Activated naive CD8-positive, alpha-beta T cell treated with anti-CD3 and anti-CD28 coated beads, Interleukin-2, amount 50 U/mL, for 24 hours (primary cell): ENCODE results near the gene PBXIP1.
"Not testable (repeated sequence)": the region's sequence is repeated elsewhere in the genome, so short reads cannot be mapped to it uniquely, and the experiment has no call there.

Source experiments
- ATAC-seq: fragments of 150-1000 bp; cut with Tn5 transposase; one replicate; pipeline ENCODE4 v1.10.0; 2021
- DNase-seq: peaks from one replicate; pipeline ENCODE4 v3.0.0; 2021
- H3K27ac Mint-ChIP-seq: one replicate; pipeline ENCODE4 v1.8.0; 2021; ENCODE audit warnings: mild to moderate bottlenecking, mixed read lengths
- H3K27me3 Mint-ChIP-seq: one replicate; pipeline ENCODE4 v1.8.0; 2021; ENCODE audit warnings: mixed read lengths
- H3K36me3 Mint-ChIP-seq: one replicate; pipeline ENCODE4 v1.8.0; 2021; ENCODE audit warnings: low read depth, mixed read lengths
- H3K4me1 Mint-ChIP-seq: one replicate; pipeline ENCODE4 v1.8.0; 2021; ENCODE audit warnings: mixed read lengths
- H3K4me3 Mint-ChIP-seq: one replicate; pipeline ENCODE4 v1.8.0; 2021; ENCODE audit warnings: mild to moderate bottlenecking, moderate library complexity, mixed read lengths
- H3K9me3 Mint-ChIP-seq: one replicate; pipeline ENCODE4 v1.8.0; 2021; ENCODE audit warnings: mixed read lengths

Gene PBXIP1

DNA sequence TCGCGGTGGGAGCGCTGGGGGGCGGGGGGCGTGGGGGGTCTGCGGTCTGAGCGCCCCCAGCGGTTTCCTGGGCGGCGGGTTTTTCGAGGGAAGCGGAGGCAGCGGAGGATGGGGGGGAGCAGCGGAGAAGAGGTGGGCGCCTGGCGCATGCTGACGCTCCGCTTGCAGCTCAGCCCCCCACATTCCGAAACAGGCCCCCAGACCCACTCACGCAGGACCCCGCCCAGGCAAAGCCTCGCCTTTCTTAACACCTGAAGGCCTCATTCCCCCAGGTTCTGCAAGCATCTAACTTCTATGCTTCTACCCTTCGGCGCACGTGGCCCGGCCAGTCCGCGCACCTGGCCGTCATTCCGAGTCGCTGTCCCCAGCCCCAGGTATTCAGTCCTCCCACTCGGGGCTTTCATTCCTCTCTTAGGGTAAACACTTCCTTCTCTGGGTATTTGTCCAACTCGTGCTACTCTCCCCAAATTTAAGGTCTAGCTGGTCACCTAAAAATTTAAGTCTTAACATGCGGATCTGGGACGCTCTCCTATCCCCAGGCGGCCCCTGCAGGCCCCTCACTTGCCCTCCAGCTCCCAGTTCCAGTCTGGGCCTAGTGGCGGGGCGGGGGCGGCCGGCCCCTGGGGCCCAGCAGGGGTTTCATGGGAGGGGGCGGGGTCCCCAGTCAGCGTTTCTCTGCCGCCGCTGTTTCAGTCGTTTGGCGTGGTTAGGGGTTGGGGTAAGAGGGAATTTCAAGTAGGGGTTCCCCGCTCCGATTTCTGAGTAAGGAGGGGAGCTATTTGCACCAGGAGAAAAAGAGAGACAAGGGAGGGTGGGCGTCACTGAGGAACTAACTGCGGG is 43.9 kb upstream of the PBXIP1 start:
- no peaks in the 10 kb centered on the region for H3K27me3 Mint-ChIP-seq
- H3K27ac Mint-ChIP-seq: peak overlapping the region; percentile 94
- no peaks in the 10 kb centered on the region for H3K9me3 Mint-ChIP-seq
- peak overlapping the region; percentile 86 for H3K4me3 Mint-ChIP-seq
- peak; percentile 79 for DNase-seq
- peak; percentile 10 for ATAC-seq
- no peaks in the 10 kb centered on the region for H3K36me3 Mint-ChIP-seq
- peaks cover 46% of the 10 kb centered on the region for H3K4me1 Mint-ChIP-seq

DNA sequence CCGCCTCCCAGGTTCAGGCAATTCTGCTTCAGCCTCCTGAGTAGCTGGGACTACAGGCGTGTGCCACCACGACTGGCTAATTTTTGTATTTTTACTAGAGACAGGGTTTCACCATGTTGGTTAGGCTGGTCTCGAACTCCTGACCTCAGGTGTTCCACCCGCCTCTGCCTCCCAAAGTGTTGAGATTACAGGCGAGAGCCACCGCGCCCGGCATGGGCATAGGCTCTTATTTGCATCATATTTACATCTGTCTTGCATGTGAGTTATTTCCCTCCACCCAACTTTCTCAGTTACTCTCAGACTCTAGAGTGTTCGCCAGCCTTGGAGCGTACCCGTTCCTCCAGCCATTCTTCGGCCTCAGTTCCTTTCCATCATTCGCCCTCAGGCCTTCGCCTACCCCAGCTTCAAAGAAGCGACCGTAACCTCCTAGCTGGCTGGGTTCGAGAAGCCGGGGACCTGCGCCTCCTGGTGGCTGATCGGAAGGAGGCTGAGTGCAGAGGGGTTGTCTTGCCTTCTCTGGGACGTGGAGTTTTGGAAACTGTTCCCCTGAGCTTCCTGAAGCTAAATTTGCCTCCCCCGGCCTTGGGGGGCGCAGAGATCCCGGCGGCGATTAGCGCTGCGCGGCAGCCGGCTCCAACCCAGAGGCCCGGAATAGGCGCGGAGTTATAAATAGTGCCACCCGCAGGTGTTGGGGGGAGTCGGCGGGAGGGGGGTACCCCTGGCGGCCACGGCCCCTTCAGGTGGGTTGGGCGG is 43.1 kb upstream of the PBXIP1 start:
- ATAC-seq: peak; percentile 30

DNA sequence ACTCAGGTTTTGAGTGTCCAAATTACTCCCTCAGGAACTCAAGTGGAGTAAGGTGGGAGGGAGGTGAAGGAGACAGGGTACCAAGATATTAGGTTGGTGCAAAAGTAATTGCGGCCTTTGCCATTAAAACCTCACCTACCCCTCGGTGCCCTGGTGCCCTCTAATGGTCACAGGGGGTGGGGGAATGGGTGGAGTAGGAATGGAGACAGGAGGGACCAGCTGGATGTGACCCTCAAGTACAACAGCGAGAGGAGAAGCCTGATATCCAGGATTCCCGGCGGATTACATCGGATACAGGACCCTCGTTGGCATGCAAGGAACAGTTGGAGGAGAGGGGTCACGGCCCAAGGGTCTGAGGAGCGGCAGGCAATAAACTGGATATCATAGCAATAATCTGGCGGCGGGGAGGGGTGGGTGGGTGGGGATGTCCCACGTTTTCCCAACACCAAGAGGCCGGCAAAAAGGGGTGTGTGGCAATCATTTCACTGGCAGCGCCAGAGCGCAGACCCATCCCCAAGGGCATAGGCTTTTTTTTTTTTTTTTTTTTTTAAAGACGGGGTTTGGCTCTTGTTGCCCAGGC is 42.4 kb upstream of the PBXIP1 start:
- Mint-ChIP-seq H3K9me3 (no peaks in the 10 kb centered on the region), H3K36me3 (peaks cover 4% of the 10 kb centered on the region), H3K4me1 (peaks cover 37% of the 10 kb centered on the region), H3K27me3 (no peaks in the 10 kb centered on the region), H3K4me3 (peak overlapping the region; percentile 43), H3K27ac (no peak overlapping the region)
- DNase-seq: no peak
- ATAC-seq: no peak

More for the DNA sequence above, 43.1 kb upstream of the PBXIP1 start:
- H3K4me3 Mint-ChIP-seq: peak overlapping the region; percentile 68
- H3K9me3 Mint-ChIP-seq: no peaks in the 10 kb centered on the region
- H3K27me3 Mint-ChIP-seq: no peaks in the 10 kb centered on the region
- peak overlapping the region; percentile 79 for H3K27ac Mint-ChIP-seq
- peaks cover 42% of the 10 kb centered on the region for H3K4me1 Mint-ChIP-seq
- DNase-seq: peak; percentile 88
- H3K36me3 Mint-ChIP-seq: peaks cover under 1% of the 10 kb centered on the region

DNA sequence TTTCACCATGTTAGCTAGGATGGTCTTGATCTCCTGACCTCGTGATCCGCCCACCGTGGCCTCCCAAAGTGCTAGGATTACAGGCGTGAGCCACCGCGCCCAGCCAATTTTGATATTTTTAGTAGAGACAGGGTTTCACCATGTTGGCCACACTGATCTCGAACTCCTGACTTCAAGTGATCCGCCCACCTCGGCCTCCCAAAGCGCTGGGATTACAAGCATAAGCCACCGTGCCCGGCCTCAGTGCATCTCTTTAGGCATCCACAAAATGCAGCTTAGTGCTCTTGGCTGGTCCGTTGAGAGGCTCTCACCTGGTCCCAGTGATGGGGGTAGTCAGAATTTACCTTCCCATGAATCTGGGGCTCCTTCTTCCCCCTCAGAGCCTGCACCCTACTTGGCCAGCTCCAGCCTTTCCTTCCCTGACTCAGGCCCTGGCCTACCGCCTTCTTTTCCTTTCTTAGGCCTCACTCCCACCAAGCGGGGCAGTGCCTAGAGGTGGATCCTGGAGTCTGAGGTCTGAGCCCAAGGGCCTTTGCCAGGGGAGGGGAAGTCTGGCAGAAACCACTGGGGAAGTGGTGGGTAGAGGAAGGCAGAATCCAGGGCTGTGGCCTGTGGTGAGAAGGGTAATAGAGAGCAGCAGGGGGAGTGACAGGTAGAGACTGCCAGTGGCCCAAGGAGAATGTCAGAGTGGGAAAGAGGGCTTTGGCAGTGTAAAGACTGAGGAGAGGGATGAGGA is 41.2 kb upstream of the PBXIP1 start:
- peaks cover 34% of the 10 kb centered on the region for H3K4me1 Mint-ChIP-seq
- no peak overlapping the region for H3K27ac Mint-ChIP-seq
- ATAC-seq: no peak
- H3K9me3 Mint-ChIP-seq: no peaks in the 10 kb centered on the region
- H3K27me3 Mint-ChIP-seq: no peaks in the 10 kb centered on the region
- no peak for DNase-seq
- peaks cover 6% of the 10 kb centered on the region for H3K36me3 Mint-ChIP-seq
- no peak overlapping the region for H3K4me3 Mint-ChIP-seq

DNA sequence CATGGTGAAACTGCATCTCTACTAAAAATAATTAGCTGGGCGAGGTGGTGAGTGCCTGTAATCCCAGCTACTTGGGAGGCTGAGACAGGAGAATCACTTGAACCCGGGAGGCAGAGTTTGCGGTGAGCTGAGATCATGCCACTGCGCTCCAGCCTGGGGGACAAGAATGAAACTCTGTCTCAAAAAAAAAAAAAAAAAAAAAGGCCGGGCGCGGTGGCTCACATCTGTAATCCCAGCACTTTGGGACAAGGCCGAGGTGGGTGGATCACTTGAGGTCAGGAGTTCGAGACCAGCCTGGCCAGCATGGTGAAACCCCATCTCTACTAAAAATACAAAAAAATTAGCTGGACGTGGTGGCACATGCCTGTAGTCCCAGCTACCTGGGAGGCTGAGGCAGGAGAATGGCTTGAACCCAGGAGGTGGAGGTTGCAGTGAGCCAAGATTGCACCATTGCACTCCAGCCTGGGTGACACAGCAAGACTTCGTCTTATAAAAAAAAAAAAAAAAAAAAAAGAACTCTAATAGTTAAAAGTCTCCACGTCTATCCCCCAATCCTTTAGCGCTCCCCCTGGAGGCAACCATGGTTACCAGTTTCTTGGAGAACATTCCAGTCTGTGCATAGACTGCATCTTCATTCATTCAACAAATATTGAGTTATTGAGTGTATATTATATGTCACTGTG is 39.5 kb upstream of the PBXIP1 start:
- not testable (repeated sequence) for H3K27me3 Mint-ChIP-seq, H3K4me3 Mint-ChIP-seq, ATAC-seq, H3K36me3 Mint-ChIP-seq, H3K27ac Mint-ChIP-seq, H3K9me3 Mint-ChIP-seq
- DNase-seq: peak; percentile 38
- H3K4me1 Mint-ChIP-seq: peaks cover 32% of the 10 kb centered on the region

DNA sequence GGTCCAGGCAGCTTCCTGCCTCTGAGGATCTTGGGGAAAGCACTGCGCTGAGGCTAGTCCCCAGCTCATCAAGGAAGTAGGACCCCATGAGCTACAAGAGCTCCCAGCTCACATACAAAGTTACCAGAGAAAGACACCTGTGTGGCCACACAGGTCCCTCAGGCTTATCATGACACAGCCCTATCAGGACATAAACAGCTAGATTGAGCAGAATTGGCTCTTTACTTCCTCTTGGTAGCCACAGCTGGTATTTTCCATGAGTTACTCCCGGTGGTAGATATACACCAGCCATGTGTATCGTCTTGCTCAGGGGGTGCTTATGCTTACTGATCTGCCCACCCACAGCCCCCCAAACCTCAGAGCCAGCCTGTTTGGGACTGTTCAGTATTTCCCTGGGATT is 38.7 kb upstream of the PBXIP1 start:
- H3K4me3 Mint-ChIP-seq: no peak overlapping the region
- no peak for DNase-seq
- ATAC-seq: no peak
- H3K27me3 Mint-ChIP-seq: no peaks in the 10 kb centered on the region
- peaks cover 6% of the 10 kb centered on the region for H3K36me3 Mint-ChIP-seq
- peaks cover 25% of the 10 kb centered on the region for H3K4me1 Mint-ChIP-seq
- H3K9me3 Mint-ChIP-seq: no peaks in the 10 kb centered on the region
- H3K27ac Mint-ChIP-seq: no peak overlapping the region

DNA sequence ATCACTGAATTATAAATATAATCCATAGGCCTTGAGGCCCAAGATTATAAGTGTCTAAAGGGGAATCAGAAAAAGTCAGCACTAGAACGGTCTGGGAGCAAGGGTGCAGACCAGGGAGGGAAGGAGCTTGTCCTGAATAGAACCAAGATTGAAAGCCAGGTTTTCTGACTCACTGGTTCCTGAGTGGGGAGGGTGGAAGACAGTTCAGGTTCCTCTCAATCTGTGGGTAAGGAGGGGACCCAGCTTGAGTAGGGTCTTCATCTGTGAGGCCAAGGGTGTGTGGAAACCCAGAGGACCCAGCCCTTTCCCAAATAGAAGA is 38.3 kb upstream of the PBXIP1 start:
- no peak overlapping the region for H3K27ac Mint-ChIP-seq
- peaks cover 7% of the 10 kb centered on the region for H3K36me3 Mint-ChIP-seq
- no peaks in the 10 kb centered on the region for H3K9me3 Mint-ChIP-seq
- H3K4me3 Mint-ChIP-seq: no peak overlapping the region
- ATAC-seq: no peak
- no peak for DNase-seq
- H3K4me1 Mint-ChIP-seq: peaks cover 24% of the 10 kb centered on the region
- H3K27me3 Mint-ChIP-seq: no peaks in the 10 kb centered on the region

DNA sequence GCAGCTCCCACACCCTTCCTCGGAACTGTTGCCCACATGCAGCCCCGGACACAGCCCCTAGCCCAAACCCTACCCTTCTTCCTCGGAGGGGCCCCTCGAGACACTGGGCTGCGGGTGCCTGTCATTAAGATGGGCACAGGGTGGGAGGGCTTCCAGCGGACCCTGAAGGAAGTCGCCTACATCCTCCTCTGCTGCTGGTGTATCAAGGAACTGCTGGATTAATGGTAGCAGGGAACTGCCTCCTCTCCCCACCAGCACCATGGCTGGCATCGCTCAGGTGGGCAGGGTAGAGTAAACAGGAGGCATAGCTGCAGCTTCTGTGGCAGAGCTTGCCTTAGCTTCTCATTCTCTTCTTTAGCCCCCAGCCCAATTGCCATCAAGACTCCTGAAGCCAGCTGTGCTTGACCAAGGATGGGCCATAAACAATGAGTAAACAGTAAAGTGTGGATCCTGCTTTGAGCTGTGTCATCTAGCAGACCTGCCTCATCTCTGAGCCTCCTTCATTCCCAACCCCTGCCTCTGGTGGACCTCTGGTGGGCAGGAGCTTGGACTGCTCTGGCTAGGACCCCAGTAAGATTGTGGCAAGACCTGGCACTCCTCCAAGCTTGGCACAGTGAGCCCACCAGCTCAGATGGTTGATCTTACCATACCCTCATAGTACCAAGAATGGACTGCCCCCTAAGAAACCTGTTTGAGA is 37.8 kb upstream of the PBXIP1 start, which contains the start of gene LENEP:
Gene LENEP, plus strand, starts transcription at position 15 of the 697 bp plus-strand sequence. Its CDS starts 22 bp downstream, at position 37.
- H3K36me3 Mint-ChIP-seq: peaks cover 11% of the 10 kb centered on the region
- H3K4me1 Mint-ChIP-seq: peaks cover 23% of the 10 kb centered on the region
- no peak within 1 kb of the TSS for H3K4me3 Mint-ChIP-seq
- H3K27ac Mint-ChIP-seq: no peak within 1 kb of the TSS
- ATAC-seq (no peak), DNase-seq (no peak)
- no peaks in the 10 kb centered on the region for H3K27me3 Mint-ChIP-seq
- no peaks in the 10 kb centered on the region for H3K9me3 Mint-ChIP-seq

DNA sequence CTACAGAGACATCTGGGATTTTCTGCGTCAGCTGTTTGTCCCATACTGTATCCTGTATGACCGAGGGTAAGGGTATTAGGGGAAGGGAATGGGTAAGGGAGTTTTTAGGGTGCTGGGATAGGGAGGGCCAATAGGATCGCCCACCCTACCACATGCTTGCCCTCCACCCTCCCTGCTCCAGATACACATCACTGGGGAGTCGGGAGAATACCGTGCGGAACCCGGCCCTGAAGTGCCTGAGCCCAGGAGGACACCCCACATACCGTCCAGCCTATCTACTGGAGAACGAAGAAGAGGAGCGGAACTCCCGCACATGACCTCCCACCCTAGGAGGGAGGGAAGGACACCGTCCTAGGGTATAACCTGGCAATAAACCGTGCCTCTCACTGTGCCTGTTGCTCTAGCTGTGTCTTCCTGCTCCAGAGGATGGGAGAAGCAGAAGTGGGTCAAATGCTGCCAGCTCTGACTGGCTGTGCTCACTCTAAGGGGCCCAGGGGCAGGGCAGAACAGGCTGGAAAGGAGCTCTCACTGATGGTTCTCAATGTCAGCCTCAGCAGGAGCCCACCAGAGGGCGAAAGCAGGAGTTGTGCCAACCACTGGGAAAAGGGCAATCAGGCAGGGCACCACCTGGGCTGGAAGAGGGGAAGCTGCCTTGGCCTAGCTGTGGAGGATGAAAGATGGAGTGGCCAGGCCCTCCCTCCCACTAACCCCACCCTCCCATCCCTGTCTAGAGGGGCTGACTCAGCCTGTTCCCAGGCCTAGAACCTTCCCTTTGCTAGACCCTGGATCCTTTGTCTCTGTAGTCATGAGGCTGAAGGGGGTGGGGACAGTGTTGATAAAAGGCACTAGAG is 37.0 kb upstream of the PBXIP1 start:
- no peak overlapping the region for H3K4me3 Mint-ChIP-seq
- peaks cover 17% of the 10 kb centered on the region for H3K36me3 Mint-ChIP-seq
- peaks cover 20% of the 10 kb centered on the region for H3K4me1 Mint-ChIP-seq
- no peak overlapping the region for H3K27ac Mint-ChIP-seq
- DNase-seq (no peak), ATAC-seq (no peak)
- no peaks in the 10 kb centered on the region for H3K9me3 Mint-ChIP-seq
- no peaks in the 10 kb centered on the region for H3K27me3 Mint-ChIP-seq

DNA sequence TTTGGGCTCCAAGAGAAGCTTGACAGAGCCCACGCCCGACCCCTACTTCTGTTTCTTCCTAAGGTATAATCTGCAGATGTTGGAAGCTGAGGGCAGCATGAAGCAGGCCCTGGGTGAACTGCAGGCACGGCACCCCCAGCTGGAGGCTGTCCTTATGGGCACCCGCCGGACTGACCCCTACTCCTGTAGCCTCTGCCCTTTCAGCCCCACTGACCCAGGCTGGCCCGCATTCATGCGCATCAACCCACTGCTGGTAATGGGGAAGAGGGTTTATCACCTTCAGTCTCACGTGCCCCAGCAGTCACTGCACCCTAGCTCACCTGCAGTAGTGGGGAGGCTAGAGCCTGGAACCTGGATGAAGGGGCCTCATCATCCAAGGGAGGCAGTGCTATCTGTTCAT is 34.4 kb upstream of the PBXIP1 start:
- peaks cover 21% of the 10 kb centered on the region for H3K36me3 Mint-ChIP-seq

DNA sequence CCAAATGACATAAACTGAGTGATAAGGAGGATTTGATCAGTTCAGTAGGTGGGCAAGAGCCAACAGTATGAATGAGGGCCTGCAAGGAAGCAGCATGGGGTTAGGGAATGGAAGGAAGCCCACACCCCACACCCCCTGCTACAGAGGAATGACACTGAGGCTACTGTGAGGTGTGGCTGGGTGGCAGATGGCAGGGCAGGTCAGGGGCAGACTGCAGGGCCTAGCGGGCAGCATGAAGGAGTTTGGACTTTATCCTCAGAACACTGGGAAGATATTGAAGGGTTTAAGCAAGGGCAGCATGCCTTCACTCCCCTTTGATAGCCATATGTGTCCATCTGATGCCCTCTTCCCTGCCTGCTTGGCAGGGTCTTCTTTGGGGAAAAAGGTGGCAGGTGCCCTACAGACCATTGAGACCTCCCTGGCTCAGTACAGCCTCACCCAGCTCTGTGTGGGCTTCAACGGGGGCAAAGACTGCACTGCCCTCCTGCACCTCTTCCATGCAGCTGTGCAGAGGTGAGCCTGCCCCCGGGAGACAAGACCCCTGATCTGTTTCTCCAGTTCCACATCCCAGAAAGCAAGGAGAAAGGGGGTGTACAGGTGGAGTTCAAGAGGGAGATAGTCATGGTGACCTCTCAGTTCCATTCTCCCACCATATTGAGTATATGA is 33.4 kb upstream of the PBXIP1 start:
- H3K4me1 Mint-ChIP-seq: peaks cover 15% of the 10 kb centered on the region
- H3K9me3 Mint-ChIP-seq: no peaks in the 10 kb centered on the region
- peaks cover 24% of the 10 kb centered on the region for H3K36me3 Mint-ChIP-seq
- ATAC-seq (no peak), DNase-seq (no peak)
- no peak overlapping the region for H3K4me3 Mint-ChIP-seq
- H3K27me3 Mint-ChIP-seq: no peaks in the 10 kb centered on the region
- no peak overlapping the region for H3K27ac Mint-ChIP-seq

More for the DNA sequence above, 34.4 kb upstream of the PBXIP1 start:
- Mint-ChIP-seq H3K27me3 (no peaks in the 10 kb centered on the region), H3K4me3 (no peak overlapping the region), H3K4me1 (peaks cover 14% of the 10 kb centered on the region), H3K9me3 (no peaks in the 10 kb centered on the region), H3K27ac (no peak overlapping the region)
- ATAC-seq (no peak), DNase-seq (no peak)

DNA sequence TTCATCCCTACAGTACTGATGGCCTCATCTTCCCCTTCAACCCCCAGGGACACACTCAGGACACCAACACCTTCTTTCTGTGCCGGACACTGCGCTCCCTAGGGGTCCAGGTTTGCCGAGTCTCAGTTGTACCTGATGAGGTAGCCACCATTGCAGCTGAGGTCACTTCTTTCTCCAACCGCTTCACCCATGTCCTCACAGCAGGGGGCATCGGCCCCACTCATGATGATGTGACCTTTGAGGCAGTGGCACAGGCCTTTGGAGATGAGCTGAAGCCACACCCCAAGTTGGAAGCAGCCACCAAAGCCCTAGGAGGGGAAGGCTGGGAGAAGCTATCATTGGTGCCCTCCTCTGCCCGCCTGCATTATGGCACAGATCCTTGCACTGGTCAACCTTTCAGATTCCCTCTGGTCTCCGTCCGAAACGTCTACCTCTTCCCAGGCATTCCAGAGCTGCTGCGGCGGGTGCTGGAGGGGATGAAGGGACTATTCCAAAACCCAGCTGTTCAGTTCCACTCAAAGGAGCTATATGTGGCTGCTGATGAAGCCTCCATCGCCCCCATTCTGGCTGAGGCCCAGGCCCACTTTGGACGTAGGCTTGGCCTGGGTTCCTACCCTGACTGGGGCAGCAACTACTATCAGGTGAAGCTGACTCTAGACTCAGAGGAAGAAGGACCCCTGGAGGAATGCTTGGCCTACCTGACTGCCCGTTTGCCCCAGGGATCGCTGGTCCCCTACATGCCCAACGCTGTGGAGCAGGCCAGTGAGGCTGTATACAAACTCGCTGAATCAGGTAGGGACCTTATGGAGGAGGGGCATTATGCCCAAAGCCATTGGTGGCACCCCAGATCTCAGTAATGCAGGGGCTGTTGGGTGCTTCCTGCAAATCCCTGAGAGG is 32.4 kb upstream of the PBXIP1 start:
- no peak overlapping the region for H3K4me3 Mint-ChIP-seq
- no peaks in the 10 kb centered on the region for H3K27me3 Mint-ChIP-seq
- no peak overlapping the region for H3K27ac Mint-ChIP-seq
- DNase-seq (no peak), ATAC-seq (no peak)
- H3K9me3 Mint-ChIP-seq: no peaks in the 10 kb centered on the region
- H3K4me1 Mint-ChIP-seq: peaks cover 21% of the 10 kb centered on the region
- H3K36me3 Mint-ChIP-seq: peaks cover 21% of the 10 kb centered on the region
